ENCODE measurements around the gene NOX3.
"Not testable (repeated sequence)": the region's sequence is repeated elsewhere in the genome, so short reads cannot be mapped to it uniquely, and the experiment has no call there.

The NOX3 gene

DNA sequence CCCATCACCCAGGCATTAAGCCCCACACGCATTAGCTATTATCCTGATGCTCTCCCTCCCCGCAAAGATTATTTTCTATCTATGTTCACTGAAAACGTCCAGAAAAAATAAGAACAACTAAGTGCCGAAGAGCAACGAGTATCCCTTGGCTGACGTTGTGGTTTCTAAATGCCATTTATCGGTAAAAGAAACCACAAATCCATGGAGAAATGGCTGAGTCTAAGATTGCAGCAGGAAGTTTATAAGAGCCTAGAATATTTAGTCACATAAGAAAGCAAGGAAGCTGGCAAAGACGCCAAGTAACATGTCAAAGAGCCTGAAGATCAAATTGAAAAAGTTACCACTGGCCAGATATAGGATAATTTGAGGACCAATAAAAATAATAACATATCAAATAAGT lies 18.1 kb upstream of the NOX3 start:
- in situ Hi-C loops (cut with MboI; ENCODE audit: low pct_unique_long_range_greater_than_20kb, low sequenced_read_pairs): no loop called here
- no peak for DNase-seq

DNA sequence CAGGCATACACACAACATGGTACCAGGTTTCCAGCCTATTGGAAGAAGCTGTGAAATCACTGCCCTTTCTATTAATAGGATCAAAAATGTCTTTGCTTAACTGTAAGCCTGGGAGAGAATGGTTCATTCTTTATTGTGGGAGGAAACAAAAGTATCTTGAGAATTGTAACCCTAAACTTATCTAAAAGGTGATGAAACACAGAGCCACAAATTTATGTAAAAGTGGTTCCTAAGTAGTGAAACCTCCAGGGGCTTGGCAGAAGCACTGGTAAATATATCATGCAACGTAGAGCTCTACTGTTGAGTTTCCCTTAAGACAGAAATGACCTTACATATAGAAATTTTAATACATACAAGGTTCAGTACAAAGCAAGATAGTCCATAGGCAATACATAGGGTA lies 17.2 kb upstream of the NOX3 start:
- no peak for DNase-seq

DNA sequence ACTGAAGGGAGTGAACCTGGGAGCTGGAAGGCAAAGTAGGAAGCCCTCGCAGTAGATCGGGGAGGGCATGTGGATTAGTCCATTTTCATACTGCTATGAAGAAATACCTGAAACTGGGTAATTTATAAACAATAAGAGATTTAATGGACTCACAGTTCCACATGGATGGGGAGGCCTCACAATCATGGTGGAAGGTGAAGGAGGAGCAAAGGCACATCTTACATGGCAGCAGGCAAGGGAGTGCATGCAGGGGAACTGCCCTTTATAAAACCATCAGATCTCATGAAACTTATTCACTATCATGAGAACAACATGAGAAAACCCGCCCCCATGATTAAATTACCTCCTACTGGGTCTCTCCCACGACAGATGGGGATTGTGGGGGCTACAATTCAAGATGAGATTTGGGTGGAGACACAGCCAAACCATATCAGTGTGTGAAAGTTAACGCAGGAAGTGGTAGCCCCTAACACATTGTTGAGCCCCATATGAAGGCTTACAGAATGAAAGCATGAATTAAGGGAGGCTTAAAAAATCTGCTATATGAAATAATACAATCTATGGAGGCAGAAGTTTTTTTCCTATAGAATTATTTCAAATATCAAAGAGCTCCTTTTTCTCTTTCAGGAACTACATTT lies 15.5 kb upstream of the NOX3 start:
- in situ Hi-C loops (cut with MboI; ENCODE audit: low pct_unique_long_range_greater_than_20kb, low sequenced_read_pairs); DNase-seq: not testable (repeated sequence)

More for the DNA sequence above, 17.2 kb upstream of the NOX3 start:
- in situ Hi-C loops (cut with MboI; ENCODE audit: low pct_unique_long_range_greater_than_20kb, low sequenced_read_pairs): no loop called here

DNA sequence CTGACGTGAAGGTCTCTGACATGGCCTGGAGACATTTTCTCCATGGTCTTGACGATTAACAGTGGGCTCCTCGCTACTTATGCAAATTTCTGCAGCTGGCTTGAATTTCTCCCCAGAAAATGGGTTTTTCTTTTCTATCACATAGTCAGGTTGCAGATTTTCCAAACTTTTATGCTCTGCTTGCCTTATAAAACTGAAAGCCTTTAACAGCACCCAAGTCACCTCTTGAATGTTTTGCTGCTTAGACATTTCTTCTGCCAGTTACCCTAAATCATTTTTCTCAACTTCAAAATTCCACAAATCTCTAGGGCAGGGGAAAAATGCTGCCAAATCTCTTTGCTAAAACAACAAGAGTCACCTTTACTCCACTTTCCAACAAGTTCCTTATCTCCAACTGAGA lies 12.9 kb upstream of the NOX3 start:
- in situ Hi-C loops (cut with MboI; ENCODE audit: low pct_unique_long_range_greater_than_20kb, low sequenced_read_pairs): not testable (repeated sequence)

DNA sequence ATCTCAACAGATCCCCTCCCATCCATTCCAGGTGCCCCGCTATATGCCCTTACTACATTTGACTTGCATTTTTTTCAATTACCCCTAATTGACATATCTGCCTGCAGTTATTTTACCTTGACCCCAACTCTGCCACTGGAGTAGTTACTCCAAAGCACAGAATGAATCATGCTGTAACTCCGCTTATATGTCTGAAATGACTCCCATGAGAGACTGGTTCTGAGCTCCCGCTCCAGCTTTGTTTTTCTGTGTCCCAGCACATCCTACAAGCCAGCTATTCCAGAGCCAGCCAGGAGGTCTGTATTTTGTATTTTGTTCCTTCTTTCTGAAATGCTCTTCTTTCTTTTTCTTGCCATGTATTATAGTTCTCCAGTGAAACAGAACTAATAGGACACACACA lies 10.9 kb upstream of the NOX3 start:
- DNase-seq: no peak
- in situ Hi-C loops (cut with MboI; ENCODE audit: low pct_unique_long_range_greater_than_20kb, low sequenced_read_pairs): no loop called here

More for the DNA sequence above, 12.9 kb upstream of the NOX3 start:
- not testable (repeated sequence) for DNase-seq

DNA sequence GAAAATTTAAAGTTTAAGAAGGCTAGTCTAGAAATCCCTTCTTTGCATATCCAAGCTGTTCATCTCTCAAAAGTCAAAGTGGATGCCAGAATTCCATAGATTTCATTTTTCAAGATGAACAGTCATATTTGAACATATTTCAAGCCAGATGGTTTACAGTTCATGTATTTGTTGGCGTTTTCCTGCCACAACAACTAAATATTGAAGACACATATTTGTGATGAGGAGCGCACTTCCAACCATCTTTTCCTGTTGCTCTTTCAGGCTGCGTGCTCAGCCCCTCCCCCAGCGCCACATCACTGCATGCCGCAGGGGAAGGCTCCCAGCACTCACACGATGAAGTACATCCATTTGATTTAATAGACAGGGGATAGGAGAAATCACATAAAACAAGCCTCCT lies 5.9 kb upstream of the NOX3 start:
- in situ Hi-C loops (cut with MboI; ENCODE audit: low pct_unique_long_range_greater_than_20kb, low sequenced_read_pairs): no loop called here
- DNase-seq: no peak

DNA sequence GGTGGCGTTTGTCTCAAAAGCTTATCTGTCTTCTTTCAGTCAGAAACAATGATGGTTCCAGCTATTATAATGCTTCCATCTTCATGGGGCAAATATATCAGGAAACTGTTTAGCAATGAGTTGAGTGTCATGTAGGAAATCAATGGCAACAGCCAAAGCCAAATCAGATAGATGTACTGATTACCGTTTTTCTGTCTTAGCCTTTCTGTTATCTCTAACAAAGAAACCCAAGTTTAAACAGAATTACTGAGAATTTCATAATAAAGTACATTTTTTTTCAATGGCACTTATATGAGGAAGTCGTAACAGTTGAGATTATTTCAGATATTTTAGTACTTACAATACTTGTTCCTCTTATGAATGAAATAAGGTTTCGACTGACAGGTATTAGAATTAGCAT lies 1.2 kb downstream of the NOX3 start:
- in situ Hi-C loops (cut with MboI; ENCODE audit: low pct_unique_long_range_greater_than_20kb, low sequenced_read_pairs): no loop called here

DNA sequence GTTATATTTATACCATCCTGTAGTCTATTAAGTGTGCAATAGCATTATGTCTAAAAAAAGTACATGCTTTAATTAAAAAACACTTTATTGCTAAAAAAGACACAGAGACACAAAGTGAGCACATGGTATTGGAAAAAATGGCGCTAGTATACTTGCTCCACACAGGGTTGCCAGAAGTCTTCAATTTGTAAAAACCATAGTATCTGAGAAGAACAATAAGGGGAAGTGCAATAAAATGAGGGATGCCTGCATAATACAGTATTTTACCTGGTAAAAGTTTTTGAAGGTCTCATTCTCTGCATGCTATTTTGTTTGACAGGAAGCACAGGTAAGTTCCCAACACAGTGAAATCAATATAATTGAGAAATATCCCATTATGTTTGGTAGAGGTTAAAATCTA lies 1.6 kb downstream of the NOX3 start:
- in situ Hi-C loops (cut with MboI; ENCODE audit: low pct_unique_long_range_greater_than_20kb, low sequenced_read_pairs): no loop called here
- no peak for DNase-seq

More for the DNA sequence above, 1.2 kb downstream of the NOX3 start:
- no peak for DNase-seq

DNA sequence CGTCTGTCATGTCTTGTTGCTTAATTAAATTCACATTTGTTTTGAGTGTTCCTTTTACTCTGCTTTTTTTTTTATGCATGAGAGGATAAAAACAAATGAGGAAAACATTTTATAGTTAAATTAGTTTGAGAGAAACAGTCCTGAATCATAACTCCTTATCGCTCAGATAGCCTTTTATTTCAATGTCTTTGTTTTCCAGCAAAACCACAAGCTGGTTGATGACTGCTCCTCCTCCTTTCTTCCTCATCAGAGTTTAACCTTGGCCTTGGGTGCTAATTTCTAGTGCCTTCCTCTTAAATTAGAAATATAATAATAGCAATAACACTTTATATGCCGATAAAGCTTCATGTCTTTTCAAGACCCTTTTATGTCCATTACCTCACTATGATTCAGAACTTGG lies 3.1 kb downstream of the NOX3 start:
- no peak for DNase-seq
- in situ Hi-C loops (cut with MboI; ENCODE audit: low pct_unique_long_range_greater_than_20kb, low sequenced_read_pairs): no loop called here

DNA sequence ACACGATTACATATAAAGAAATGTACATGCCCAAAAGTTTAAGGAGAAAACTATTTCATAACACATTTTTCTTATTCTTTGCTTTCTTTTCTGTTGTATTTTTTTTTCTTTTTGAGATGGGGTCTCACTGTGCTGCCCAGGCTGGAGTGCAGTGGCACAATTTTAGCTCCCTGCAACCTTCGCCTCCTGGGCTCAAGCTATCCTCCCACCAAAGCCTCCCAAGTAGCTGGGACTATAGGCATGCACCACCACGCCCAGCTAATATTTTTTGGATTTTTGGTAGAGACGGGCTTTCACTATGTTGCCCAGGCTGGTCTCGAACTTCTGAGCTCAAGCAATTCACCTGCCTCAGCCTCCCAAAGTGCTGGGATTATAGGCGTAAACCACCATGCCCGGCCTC lies 4.1 kb downstream of the NOX3 start:
- DNase-seq; in situ Hi-C loops (cut with MboI; ENCODE audit: low pct_unique_long_range_greater_than_20kb, low sequenced_read_pairs): not testable (repeated sequence)

DNA sequence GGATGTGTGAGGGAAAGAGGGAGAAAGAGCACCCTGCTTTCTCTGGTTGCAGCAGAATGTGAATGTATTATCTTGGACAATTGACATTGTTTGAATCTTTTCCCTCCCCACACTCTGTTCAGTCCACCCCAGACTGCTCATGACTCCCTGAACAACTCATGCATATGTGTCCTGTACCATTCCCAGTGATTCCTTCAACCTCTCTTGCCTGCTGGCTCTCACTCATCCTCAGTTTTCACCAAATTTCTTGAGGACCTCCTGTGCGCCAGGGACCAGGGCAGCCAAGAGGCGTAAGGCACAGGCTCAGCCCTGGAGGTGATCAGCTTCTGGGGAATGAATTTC lies 5.4 kb downstream of the NOX3 start:
- no peak for DNase-seq
- in situ Hi-C loops (cut with MboI; ENCODE audit: low pct_unique_long_range_greater_than_20kb, low sequenced_read_pairs): no loop called here

DNA sequence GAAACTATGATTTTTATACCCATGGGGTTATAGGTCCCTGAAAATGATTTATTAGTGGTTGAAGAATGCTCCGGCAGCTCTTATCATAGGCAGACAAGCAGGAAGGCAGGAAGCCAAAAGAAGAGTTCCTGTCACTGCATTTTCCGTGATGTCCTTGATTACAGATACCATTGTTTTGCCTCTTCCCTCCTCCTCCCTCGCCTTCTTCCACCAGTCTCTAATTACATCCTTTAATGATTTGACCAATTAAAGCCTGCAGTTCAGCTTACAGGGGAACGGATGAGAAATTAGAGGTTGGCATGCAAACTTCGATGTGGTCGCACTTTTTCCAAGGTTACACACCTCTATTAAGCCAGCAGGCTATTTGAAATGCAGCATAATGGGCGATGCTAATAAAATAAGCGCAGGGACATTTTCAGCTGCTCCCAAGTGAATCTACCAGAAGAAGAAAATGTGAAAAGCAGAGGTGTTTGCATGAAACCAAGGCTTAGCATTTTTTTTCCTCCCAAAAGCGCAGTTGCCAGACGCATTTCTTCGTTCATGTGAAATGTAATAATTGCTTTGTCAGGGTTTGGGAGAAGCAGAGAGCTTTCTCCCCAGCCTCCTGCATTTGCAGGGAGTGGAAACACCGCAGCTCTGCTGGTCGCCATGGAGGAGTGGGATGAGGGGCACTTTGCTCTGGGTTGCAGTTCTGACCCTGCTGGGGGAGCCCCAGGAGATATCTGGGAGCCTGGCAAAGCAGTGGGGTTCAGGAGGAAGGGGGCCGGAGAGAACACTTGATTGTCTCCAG lies 6.0 kb downstream of the NOX3 start:
- no peak for DNase-seq
- in situ Hi-C loops (cut with MboI; ENCODE audit: low pct_unique_long_range_greater_than_20kb, low sequenced_read_pairs): no loop called here

DNA sequence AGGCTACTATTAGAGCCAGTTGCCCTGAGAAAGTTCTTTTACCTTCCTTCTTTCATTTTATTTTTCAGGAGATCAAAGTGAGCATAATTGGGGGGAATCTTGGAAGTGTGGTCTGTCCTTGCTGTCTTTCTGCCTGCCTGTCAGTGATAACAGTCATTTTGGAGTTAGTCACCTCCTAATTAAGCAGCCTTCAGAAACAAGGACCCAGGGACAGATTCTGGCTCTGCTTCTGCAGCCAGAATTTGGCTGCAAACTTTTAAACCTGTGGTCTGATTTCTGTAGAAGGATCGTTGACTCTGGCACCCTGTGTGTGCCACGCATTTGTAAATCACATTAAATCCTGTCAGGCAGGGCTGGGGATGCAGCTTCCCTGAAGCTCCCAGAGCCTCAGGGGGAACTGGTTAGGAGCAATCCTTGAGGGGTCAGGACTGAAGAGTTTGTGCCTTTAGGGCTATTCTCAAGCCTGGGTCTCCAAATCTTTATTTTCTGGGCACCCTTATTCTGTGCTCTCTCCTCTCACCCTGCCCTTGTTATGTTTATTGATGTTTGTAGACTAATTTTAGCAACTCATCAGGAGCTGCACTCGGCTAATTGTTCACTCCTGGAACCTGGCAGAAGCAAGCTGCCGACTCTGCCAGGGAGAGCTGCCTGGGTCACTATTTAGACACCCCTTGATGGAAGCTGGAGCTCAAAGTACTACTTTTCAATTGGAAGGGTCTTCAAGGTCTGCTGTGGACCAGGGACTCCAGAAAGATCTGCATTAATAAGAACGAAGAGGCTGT lies 6.8 kb downstream of the NOX3 start:
- no peak for DNase-seq
- in situ Hi-C loops (cut with MboI; ENCODE audit: low pct_unique_long_range_greater_than_20kb, low sequenced_read_pairs): no loop called here

DNA sequence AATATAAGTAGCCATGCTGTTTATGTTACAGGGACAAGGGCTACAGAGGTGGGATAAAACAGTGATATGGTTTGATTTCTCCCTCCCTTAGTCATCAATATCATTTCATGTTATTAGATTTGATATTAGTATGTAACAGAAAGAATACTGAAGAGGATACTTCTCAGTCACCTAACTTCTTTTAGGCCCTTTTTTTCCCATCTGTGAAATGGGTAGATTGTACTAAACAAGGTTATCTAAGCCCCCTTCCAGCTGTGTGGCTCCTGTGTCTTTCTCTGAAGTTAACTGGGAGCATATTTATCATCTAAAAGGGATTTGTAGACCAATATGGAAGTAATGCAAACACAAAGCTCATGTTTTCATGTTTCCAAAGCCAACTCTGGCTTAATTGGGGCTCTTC lies 7.7 kb downstream of the NOX3 start:
- in situ Hi-C loops (cut with MboI; ENCODE audit: low pct_unique_long_range_greater_than_20kb, low sequenced_read_pairs): no loop called here

DNA sequence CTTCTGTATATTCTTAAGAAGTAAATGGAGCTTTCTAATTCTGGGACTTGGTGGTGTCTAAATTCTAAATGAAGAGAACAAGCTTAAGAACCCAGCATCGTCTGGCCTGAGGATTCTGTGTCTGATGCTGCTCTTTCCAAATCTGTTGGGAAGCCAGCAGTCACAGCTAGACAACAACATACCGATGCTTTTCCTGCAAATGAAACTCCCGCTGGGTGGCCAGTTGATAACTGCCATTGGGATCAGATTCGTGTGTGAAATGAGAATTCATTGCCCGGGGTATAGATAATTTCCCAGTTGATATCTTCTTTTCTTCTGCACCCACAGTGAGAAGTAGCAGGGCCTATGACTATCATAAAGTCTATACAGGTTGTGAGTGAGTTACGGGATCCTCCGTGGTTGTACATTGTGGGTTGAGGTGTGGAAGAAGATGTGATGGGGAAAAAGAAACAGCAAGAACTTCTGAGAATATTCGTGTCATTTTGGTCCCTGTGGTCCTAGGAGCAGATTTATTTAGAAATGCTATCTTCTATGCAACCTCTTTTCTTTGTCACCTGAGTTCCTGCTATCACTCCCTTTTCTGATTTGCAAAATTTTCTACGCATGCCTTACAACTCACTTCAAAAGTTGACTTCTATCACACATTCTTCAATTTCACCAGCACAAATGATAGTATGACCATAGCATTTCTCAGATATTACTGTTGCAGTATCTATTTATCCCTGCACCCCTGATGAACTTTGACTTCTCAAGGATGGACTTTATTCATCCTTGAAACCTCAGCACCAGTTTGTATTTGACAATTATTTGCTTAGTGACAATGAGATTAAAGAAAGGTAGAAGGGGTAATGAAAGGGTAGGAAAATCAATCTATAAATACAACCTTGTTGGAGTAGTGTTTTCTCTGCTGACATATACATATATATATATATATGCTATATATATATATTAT lies 10.4 kb downstream of the NOX3 start:
- in situ Hi-C loops (cut with MboI; ENCODE audit: low pct_unique_long_range_greater_than_20kb, low sequenced_read_pairs): no loop called here
- no peak for DNase-seq

More for the DNA sequence above, 7.7 kb downstream of the NOX3 start:
- no peak for DNase-seq

DNA sequence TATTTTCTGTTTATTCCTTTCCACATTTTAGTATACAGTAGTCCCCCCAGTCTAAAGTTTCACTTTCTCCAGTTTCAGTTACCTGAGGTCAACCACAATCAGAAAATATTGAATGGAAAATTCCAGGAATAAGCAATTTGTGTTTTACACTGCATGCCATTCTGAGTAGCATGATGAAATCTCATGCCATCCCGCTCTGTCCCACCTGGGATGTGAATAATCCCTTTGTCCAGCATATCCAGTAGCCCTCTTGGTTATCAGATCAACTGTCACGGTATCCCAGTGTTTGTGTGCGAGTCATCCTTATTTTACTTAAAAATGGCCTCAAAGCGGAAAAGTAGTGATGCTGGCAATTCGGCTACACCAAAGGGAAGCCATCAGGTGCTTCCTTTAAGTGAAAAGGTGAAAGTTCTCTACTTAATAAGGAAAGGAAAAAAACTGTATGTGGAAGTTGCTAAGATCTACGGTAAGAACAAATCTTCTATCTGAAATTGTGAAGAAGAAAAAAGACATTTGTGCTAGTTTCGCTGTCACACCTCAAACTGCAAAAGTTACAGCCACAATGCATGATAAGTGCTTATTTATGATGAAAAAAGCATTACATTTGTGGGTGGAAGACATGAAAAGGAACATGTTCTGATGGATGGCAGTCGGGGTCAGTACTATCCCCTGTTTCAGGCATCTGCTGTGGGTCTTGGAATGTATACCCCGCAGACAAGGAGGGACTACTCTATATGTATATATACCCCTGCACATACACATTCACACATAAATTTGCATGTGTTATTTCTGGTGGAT lies 11.3 kb downstream of the NOX3 start:
- DNase-seq: no peak
- in situ Hi-C loops (cut with MboI; ENCODE audit: low pct_unique_long_range_greater_than_20kb, low sequenced_read_pairs): no loop called here

DNA sequence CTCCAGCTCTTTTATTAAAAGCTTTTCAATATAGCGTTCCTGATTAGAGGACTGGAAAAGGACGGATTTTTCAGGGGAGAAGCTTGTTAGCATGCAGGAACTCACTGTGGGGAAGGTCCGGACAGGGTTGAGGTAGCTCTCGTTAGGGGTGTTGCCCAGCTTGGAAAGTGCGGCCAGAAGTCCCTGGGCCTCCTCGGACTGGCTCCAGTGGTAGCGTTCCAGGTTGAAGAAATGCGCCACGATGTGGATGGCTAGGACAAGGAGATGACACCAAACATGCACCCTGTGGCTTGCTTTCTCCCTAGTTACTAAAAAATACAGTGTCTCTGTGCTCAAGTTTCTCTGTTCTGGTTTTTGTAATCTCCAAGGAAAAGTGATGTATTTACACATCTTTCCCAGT lies 12.5 kb downstream of the NOX3 start:
- in situ Hi-C loops (cut with MboI; ENCODE audit: low pct_unique_long_range_greater_than_20kb, low sequenced_read_pairs): no loop called here
- DNase-seq: no peak

DNA sequence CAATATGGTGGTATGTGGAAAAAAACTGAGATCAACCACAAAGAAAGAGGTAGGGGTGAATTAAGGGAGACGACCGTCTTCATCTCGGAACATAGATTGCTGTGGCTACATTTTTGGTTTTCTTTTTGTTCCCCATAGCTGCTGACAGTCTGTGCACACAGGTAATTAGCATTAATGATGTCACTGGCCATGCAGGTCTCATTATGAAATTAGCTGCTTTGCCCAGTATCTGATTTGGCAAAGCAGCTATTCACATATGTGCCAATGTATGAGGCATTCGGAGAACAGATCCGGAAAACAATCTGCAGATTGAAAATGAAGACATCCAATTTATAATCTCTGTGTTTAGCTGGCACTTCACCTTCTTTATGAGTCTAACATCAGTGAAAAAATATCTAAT lies 13.1 kb downstream of the NOX3 start:
- DNase-seq: no peak
- in situ Hi-C loops (cut with MboI; ENCODE audit: low pct_unique_long_range_greater_than_20kb, low sequenced_read_pairs): no loop called here

DNA sequence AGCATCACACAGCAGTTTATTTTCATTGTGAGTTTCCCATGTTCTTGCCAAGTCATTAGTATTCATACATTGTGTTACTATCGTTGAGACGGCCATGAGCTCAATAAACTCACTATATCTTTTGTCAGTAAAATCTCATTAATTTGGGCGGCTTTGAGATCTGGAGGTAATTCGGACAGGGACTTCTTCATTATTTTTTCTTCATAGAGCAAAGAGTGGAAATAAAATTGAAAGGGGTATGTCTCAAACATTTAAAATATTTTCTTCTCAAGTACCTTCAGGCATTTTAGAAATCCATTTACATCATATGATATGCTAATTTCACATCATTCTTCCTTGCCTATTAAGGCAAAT lies 14.6 kb downstream of the NOX3 start:
- in situ Hi-C loops (cut with MboI; ENCODE audit: low pct_unique_long_range_greater_than_20kb, low sequenced_read_pairs): no loop called here
- DNase-seq: no peak
